Measurements from ENCODE around the gene SMARCA2. TPM values are rescaled to one million over a fixed set of nuclear protein-coding genes. Genes with fewer than 3 reads are reported as not detected.

The SMARCA2 gene
- total RNA-seq, 1 donor from 2014 or later, result 238 TPM

GRCh38 chr9:2191609-2191972 is 176.4 kb downstream of the SMARCA2 start:
- ATAC-seq (ENCODE audit: low read depth), result no peak

DNA sequence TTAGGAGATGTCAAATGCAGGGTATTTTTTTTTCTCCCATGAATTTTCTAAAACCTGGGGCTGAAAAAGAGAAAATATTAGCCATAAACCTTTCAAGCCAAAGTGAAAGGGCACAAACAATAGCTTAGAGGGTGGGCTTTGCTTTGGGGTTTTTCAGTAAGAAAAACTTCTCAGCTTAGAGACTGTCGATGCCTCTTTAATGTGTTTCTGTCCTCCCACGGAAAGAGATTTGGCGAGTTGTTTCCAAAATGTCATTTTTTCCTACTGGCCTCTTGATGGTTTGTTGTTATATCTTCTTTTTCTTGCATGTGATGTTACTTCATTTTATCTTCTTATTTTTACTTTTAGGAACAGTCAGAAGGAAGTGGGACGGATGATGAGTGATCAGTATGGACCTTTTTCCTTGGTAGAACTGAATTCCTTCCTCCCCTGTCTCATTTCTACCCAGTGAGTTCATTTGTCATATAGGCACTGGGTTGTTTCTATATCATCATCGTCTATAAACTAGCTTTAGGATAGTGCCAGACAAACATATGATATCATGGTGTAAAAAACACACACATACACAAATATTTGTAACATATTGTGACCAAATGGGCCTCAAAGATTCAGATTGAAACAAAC is 177.3 kb downstream of the SMARCA2 start:
- H3K27ac Mint-ChIP-seq, result no peak overlapping the region
- H3K27me3 Mint-ChIP-seq, result no peaks in the 10 kb centered on the region
- H3K9me3 Mint-ChIP-seq, result peaks cover 2% of the 10 kb centered on the region

More at GRCh38 chr9:2191609-2191972, 176.4 kb downstream of the SMARCA2 start:
- Mint-ChIP-seq H3K4me1 (no peaks in the 10 kb centered on the region), H3K27ac (no peak overlapping the region), H3K9me3 (no peaks in the 10 kb centered on the region), H3K4me3 (no peak overlapping the region), H3K27me3 (no peaks in the 10 kb centered on the region), H3K36me3 (ENCODE audit: low read depth) (peaks cover 85% of the 10 kb centered on the region)
- CTCF ChIA-PET, result no interaction called here
- POLR2A ChIA-PET, result no interaction called here
- TF ChIP-seq, protein P1, sequence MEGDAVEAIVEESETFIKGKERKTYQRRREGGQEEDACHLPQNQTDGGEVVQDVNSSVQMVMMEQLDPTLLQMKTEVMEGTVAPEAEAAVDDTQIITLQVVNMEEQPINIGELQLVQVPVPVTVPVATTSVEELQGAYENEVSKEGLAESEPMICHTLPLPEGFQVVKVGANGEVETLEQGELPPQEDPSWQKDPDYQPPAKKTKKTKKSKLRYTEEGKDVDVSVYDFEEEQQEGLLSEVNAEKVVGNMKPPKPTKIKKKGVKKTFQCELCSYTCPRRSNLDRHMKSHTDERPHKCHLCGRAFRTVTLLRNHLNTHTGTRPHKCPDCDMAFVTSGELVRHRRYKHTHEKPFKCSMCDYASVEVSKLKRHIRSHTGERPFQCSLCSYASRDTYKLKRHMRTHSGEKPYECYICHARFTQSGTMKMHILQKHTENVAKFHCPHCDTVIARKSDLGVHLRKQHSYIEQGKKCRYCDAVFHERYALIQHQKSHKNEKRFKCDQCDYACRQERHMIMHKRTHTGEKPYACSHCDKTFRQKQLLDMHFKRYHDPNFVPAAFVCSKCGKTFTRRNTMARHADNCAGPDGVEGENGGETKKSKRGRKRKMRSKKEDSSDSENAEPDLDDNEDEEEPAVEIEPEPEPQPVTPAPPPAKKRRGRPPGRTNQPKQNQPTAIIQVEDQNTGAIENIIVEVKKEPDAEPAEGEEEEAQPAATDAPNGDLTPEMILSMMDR (IDR thresholded peaks at IDR 0.05), result no peak
- no peak for DNase-seq
- intact Hi-C loops (cut with micrococcal nuclease), result loop anchor here (10.0 kb wide), 1 partner anchor 1993 kb away; no protein-coding TSS in a partner anchor

DNA sequence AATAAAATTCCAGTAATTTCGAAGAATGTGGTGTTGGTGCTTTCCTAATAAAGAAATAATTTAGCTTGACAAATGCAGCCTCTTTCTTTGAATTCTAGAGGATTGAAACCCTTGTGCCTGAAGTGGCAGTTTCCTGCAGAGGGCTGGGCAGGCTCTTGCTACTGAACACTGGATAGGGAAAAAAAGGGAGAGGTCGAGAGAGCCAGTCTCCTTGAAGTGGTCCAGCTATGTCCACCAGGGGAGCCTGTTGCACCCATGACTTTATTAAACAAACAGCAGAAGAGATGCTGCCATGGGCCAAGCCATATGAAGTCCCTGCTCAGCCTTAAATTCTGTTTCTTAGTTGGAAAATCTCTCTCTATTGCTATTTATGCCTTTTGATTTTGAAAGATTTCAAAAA is 178.4 kb downstream of the SMARCA2 start:
- Mint-ChIP-seq H3K4me1 (no peaks in the 10 kb centered on the region), H3K27me3 (no peaks in the 10 kb centered on the region), H3K27ac (no peak overlapping the region), H3K9me3 (peaks cover 2% of the 10 kb centered on the region), H3K36me3 (ENCODE audit: low read depth) (peaks cover 92% of the 10 kb centered on the region), H3K4me3 (no peak overlapping the region)
- CTCF ChIA-PET, result no interaction called here
- intact Hi-C loops (cut with micrococcal nuclease), result loop anchor here (10.0 kb wide), 1 partner anchor 1991 kb away; no protein-coding TSS in a partner anchor
- ATAC-seq (ENCODE audit: low read depth) (no peak), DNase-seq (no peak)
- POLR2A ChIA-PET, result no interaction called here
- TF ChIP-seq, protein P1 (IDR thresholded peaks at IDR 0.05), result no peak

More for the DNA sequence above, 177.3 kb downstream of the SMARCA2 start:
- intact Hi-C loops (cut with micrococcal nuclease), result loop anchor here (10.0 kb wide), 1 partner anchor 1992 kb away; no protein-coding TSS in a partner anchor
- TF ChIP-seq, protein P1 (IDR thresholded peaks at IDR 0.05), result no peak
- ChIA-PET CTCF (no interaction called here), POLR2A (no interaction called here)
- peaks cover 87% of the 10 kb centered on the region for H3K36me3 Mint-ChIP-seq (ENCODE audit: low read depth)
- ATAC-seq (ENCODE audit: low read depth), result no peak
- H3K4me1 Mint-ChIP-seq, result no peaks in the 10 kb centered on the region
- DNase-seq, result no peak
- H3K4me3 Mint-ChIP-seq, result no peak overlapping the region

DNA sequence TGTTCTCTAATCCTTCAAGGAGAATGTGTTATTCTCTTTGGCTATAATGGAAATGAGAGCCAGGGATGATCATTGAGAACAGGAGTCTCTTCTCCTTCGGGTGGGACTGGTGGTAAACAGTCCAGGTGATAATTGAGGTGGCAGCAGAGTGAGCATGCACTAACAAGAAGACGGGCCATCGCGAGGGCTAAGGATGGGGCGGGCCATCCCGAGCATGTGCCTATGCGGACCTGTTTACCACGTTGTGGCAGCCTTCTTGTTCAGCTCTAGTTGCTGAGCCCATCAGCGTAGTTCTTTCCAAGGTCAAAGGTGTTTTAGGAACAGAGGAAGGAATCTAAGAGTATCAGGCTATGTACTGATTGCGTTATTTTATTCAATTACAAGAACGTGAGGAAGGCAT is 180.1 kb downstream of the SMARCA2 start:
- intact Hi-C loops (cut with micrococcal nuclease), result loop anchor here (10.0 kb wide), 1 partner anchor 1990 kb away; no protein-coding TSS in a partner anchor
- Mint-ChIP-seq H3K27me3 (no peaks in the 10 kb centered on the region), H3K9me3 (peaks cover 11% of the 10 kb centered on the region), H3K36me3 (ENCODE audit: low read depth) (peaks cover 91% of the 10 kb centered on the region), H3K27ac (no peak overlapping the region), H3K4me1 (no peaks in the 10 kb centered on the region), H3K4me3 (no peak overlapping the region)
- ATAC-seq (ENCODE audit: low read depth) (no peak), DNase-seq (no peak)
- TF ChIP-seq, protein P1 (IDR thresholded peaks at IDR 0.05), result no peak
- CTCF ChIA-PET, result no interaction called here
- POLR2A ChIA-PET, result no interaction called here

- Mint-ChIP-seq H3K27me3 (no peaks in the 10 kb centered on the region), H3K9me3 (peaks cover 19% of the 10 kb centered on the region), H3K4me3 (no peak overlapping the region), H3K4me1 (no peaks in the 10 kb centered on the region), H3K36me3 (ENCODE audit: low read depth) (peaks cover 87% of the 10 kb centered on the region), H3K27ac (no peak overlapping the region)
- ChIA-PET POLR2A (no interaction called here), CTCF (no interaction called here)
- TF ChIP-seq, protein P1 (IDR thresholded peaks at IDR 0.05), result no peak
- ATAC-seq (ENCODE audit: low read depth) (no peak), DNase-seq (no peak)
- intact Hi-C loops (cut with micrococcal nuclease), result loop anchor here (10.0 kb wide), 1 partner anchor 1988 kb away; no protein-coding TSS in a partner anchor
Measured at GRCh38 chr9:2196757-2197156, 181.6 kb downstream of the SMARCA2 start.

All from activated B cell treated with CpG ODN at 0.5 μM for 24 hours (primary cell).